Measurements from ENCODE around the gene USP20. TPM values are rescaled to one million over a fixed set of nuclear protein-coding genes. Genes with fewer than 3 reads are reported as not detected.

The USP20 gene
- total and polyA plus RNA-seq, 2 donors from 2014 or later: 22.8 to 28.8 TPM

DNA sequence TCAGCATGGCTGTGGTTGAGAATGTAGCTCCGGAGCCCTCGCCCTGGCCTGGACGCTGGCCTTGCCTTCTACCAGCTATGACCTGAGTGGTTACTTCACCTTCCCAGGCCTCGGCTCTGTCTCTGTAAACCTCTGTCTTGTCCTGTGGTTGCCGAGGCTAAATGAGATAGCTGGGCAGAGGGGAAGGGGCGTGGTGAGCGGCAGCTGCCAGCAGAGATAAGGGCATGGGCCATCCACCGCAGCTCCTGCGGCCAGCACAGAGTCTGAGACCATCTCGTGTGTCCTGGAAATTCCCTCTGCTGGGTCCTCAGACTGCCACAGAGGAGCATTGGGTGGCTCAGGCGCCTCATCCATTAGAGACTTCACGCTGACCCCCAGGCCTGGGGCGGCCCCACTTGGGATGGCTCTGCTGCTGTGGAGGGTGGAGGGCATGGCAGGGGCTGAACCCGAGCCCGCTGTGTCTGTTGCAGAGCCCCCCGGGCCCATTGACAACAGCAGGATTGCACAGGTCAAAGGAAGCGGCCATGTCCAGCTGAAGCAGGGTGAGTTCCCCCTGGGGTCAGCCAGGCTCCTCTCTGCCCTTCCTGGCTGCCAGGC lies 43.9 kb downstream of the USP20 start:
- H3K4me1 ChIP-seq (ENCODE audit: control insufficient read depth in 2 of 3, insufficient read depth in 2 of 3, low read depth in 1 of 3, low read length in 3 of 3): peaks cover 0 to 4% (median 3%) of the 10 kb centered on the region in 3 donors
- no peaks in the 10 kb centered on the region for H3K27me3 ChIP-seq (ENCODE audit: control insufficient read depth, insufficient read depth, low read length)
- H3K4me3 ChIP-seq (ENCODE audit: low read length in 3 of 3): no peak overlapping the region
- H3K36me3 ChIP-seq (ENCODE audit: control insufficient read depth in 2 of 3, insufficient read depth in 3 of 3, low read length in 3 of 3): peaks cover 0 to 27% (median 15%) of the 10 kb centered on the region in 3 donors
- no peak for TF ChIP-seq CTCF (IDR thresholded peaks at IDR 0.05; ENCODE audit: borderline replicate concordance, extremely low read depth, insufficient read depth)
- FAIRE-seq (no peak), DNase-seq (no peak)
- H3K9ac ChIP-seq (ENCODE audit: low read length in 3 of 3): no peak overlapping the region
- H3K27ac ChIP-seq (ENCODE audit: low read depth in 2 of 2, low read length in 2 of 2): no peak overlapping the region
- intact Hi-C loops (cut with DNase I): no loop called here
- H3K9me3 ChIP-seq (ENCODE audit: control insufficient read depth in 2 of 3, insufficient read depth in 1 of 3, low read length in 3 of 3): no peaks in the 10 kb centered on the region

DNA sequence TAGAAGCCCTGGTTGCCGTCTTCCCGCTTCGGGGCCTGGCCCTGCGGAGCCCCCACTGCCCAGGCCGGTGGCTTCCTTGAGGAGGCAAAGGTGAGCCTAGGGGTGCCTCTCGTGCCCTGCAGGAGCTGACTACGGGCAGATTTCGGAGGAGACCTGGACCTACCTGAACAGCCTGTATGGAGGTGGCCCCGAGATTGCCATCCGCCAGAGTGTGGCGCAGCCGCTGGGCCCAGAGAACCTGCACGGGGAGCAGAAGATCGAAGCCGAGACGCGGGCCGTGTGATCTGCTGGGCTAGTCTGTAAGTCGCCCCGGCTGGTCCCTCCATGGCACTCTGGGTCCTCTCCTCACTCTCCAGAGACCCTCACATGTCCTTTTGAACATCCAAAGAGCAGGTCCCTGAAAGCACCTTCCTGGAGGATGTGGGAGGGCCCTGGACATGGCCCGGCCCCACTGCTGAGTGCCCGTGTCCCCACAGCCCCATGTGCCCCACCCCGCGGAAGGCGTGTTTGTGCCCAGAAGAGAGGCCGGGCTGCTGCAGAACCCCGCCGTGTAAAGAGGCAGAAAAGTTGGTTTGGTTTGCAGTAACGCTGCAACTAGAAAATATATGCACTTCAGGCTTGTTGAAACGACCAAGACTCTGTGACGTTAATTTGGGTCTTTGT lies 44.9 kb downstream of the USP20 start:
- FAIRE-seq (no peak), DNase-seq (no peak)
- Histone ChIP-seq H3K9me3 (ENCODE audit: control insufficient read depth in 2 of 3, insufficient read depth in 1 of 3, low read length in 3 of 3) (no peaks in the 10 kb centered on the region), H3K27me3 (ENCODE audit: control insufficient read depth, insufficient read depth, low read length) (no peaks in the 10 kb centered on the region), H3K4me1 (ENCODE audit: control insufficient read depth in 2 of 3, insufficient read depth in 2 of 3, low read depth in 1 of 3, low read length in 3 of 3) (peaks cover 0 to 12% (median 3%) of the 10 kb centered on the region in 3 donors), H3K9ac (ENCODE audit: low read length in 3 of 3) (no peak overlapping the region), H3K4me3 (ENCODE audit: low read length in 3 of 3) (no peak overlapping the region), H3K36me3 (ENCODE audit: control insufficient read depth in 2 of 3, insufficient read depth in 3 of 3, low read length in 3 of 3) (peaks cover 0 to 19% (median 11%) of the 10 kb centered on the region in 3 donors), H3K27ac (ENCODE audit: low read depth in 2 of 2, low read length in 2 of 2) (no peak overlapping the region)
- no peak for TF ChIP-seq CTCF (IDR thresholded peaks at IDR 0.05; ENCODE audit: borderline replicate concordance, extremely low read depth, insufficient read depth)
- intact Hi-C loops (cut with DNase I): no loop called here

- Histone ChIP-seq H3K9ac (ENCODE audit: low read length in 3 of 3) (no peak overlapping the region), H3K4me1 (ENCODE audit: control insufficient read depth in 2 of 3, insufficient read depth in 2 of 3, low read depth in 1 of 3, low read length in 3 of 3) (peaks cover 0 to 16% (median 3%) of the 10 kb centered on the region in 3 donors), H3K27ac (ENCODE audit: low read depth in 2 of 2, low read length in 2 of 2) (no peak overlapping the region), H3K4me3 (ENCODE audit: low read length in 3 of 3) (no peak overlapping the region), H3K36me3 (ENCODE audit: control insufficient read depth in 2 of 3, insufficient read depth in 3 of 3, low read length in 3 of 3) (peaks cover 0 to 11% (median 7%) of the 10 kb centered on the region in 3 donors), H3K9me3 (ENCODE audit: control insufficient read depth in 2 of 3, insufficient read depth in 1 of 3, low read length in 3 of 3) (no peaks in the 10 kb centered on the region), H3K27me3 (ENCODE audit: control insufficient read depth, insufficient read depth, low read length) (no peaks in the 10 kb centered on the region)
- intact Hi-C loops (cut with DNase I): no loop called here
- TF ChIP-seq CTCF (IDR thresholded peaks at IDR 0.05; ENCODE audit: borderline replicate concordance, extremely low read depth, insufficient read depth): no peak
- no peak for FAIRE-seq
- DNase-seq: no peak
Measured at GRCh38 chr9:129880654-129881546, 45.6 kb downstream of the USP20 start.

Measured in kidney (tissue), 14 donors.